HG03103 (cell line): ENCODE measurements around the gene STARD9.
"Not testable (repeated sequence)": the region's sequence is repeated elsewhere in the genome, so short reads cannot be mapped to it uniquely, and the experiment has no call there.

Experiments used
- ATAC-seq: cut with Tn5 transposase; IDR thresholded peaks from one replicate; pipeline ENCODE4 v1.9.1; 2021; ENCODE audit warnings: low read depth; ENCODE audit not compliant: unreplicated experiment

The STARD9 gene

DNA sequence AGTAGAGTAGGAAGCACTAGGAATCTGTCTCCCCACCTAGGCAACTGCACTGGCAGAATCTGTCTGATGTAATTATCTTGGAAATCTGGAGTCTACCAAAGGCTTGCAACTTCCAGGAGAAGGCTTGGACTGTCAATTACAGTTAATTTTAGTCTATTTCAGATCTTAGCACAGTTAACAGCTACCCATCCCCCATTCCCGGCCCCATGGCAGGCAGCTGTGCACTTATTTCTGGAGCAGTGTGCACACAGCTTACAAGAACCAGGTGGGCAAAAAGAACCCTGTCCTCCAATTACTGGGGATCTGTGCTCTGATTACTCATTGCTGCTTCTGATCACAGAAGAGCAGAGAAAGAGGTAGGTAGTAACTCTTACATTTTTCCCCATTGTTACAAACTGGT, 173.9 kb downstream of the STARD9 start:
- no peak for ATAC-seq

DNA sequence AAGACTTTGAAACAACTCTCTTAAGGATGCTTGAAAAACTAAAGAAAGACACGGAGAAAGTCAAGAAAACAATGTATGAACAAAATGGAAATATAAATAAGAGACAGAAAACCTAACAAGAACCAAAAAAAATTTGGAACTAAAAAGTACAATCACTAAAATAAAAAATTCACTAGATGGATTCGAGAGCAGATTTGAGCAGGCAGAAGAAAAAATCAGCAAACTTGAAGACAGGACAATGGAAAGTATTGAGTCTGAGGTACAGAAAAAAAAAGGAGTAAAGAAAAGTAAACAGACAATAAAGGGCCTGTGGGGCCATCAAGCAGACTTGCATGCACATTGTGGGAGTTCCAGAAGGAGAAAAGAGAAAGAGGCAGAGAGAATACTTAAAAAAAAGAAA, 174.9 kb downstream of the STARD9 start:
- no peak for ATAC-seq

DNA sequence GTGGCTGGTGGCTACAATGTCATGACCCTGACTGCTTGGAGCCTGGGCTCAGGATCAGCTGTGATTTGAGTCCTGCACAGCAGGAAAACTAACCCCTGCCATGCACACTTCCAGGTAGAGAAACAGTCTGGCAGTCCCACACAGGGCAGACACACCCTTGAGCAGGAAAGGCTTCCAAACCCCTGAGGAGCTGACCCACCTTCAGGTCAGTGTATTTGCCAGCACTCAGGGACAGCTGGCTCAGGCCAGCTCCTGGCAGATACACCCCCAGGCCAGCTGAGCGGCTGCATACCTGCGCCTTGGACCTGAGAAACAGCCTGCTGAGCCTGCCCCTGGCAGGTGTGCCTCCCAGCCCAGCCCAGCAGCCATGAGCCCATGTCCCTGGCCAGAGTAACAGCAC, 183.7 kb downstream of the STARD9 start:
- ATAC-seq: no peak

DNA sequence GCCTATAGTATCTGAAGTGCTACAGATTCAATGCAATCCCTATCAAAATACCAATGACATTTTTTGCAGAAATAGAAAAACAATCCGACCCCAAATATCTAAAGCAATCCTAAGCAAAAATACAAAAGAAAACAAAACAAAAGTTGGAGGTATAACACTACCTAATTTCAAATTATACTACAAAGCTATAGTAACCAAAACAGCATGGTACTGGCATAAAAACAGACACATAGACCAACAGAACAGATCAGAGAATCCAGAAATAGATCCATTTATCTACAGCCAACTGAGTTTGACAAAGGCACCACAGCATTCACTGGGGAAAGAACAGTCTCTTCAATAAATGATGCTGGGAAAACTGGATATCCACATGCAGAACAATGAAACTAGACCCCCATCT, 185.4 kb downstream of the STARD9 start:
- no peak for ATAC-seq

DNA sequence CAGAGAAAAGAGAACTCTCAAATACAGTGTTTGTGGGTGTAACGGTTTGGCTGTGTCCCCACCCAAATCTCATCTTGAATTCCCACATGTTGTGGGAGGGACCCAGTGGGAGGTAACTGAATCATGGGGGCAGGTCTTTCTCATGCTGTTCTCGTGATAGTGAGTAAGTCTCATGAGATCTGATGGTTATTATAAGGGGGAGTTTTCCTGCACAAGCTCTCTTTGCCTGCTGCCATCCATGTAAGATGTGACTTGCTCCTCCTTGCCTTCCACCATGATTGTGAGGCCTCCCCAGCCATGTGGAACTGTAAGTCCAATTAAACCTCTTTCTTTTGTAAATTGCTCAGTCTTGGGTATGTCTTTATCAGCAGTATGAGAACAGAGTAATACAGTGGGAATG, 186.4 kb downstream of the STARD9 start:
- not testable (repeated sequence) for ATAC-seq

DNA sequence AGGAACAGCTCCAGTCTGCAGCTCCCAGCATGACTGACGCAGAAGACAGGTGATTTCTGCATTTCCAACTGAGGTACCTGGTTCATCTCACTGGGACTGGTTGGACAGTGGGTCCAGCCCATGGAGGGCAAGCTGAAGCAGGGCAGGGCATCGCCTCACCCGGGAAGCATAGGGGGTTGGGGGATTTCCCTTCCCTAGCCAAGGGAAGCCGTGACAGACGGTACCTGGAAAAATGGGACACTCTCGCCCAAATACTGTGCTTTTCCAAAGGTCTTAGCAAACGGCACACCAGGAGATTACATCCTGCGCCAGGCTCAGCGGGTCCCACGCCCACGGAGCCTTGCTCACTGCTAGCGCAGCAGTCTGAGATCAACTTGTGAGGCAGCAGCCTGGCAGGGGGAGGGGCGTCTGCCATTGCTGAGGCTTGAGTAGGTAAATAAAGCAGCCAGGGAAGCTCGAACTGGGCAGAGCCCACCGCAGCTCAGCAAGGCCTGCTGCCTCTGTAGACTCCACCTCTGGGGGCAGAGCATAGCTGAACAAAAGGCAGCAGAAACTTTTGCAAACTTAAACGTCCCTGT, 188.8 kb downstream of the STARD9 start:
- ATAC-seq: not testable (repeated sequence)

DNA sequence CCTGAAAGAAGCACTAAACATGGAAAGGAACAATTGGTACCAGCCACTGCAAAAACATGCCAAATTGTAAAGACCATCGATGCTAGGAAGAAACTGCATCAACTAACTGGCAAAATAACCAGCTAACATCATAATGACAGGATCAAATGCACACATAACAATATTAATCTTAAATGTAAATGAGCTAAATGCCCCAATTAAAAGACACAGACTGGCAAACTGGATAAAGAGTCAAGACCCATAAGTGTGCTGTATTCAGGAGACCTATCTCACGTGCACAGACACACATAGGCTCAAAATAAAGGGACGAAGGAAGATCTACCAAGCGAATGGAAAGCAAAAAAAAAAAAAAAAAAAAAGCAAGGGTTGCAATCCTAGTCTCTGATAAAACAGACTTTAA, 190.7 kb downstream of the STARD9 start:
- ATAC-seq: not testable (repeated sequence)
